Mucosa of stomach (tissue), 1 donor: ENCODE data around the gene NFATC2.

Source experiments
- H3K27me3 ChIP-seq: one replicate; pipeline ENCODE4 v1.7.0; 2013; ENCODE audit warnings: mild to moderate bottlenecking, low read length; ENCODE audit not compliant: control insufficient read depth, insufficient read depth
- H3K36me3 ChIP-seq: one replicate; pipeline ENCODE4 v1.7.0; 2013; ENCODE audit warnings: low read length; ENCODE audit not compliant: control insufficient read depth, insufficient read depth
- H3K4me1 ChIP-seq: one replicate; pipeline ENCODE4 v1.7.0; 2013; ENCODE audit warnings: mild to moderate bottlenecking, low read length; ENCODE audit not compliant: control insufficient read depth, insufficient read depth
- H3K4me3 ChIP-seq: one replicate; pipeline ENCODE4 v1.7.0; 2013; ENCODE audit warnings: low read length
- H3K9ac ChIP-seq: one replicate; pipeline ENCODE4 v1.7.0; 2013; ENCODE audit warnings: mild to moderate bottlenecking, low read length, moderate library complexity
- H3K9me3 ChIP-seq: one replicate; pipeline ENCODE4 v1.7.0; 2013; ENCODE audit warnings: mild to moderate bottlenecking, low read length, moderate library complexity; ENCODE audit not compliant: control insufficient read depth
- donor health status: Pancreatic carcinoma.

Gene NFATC2

GRCh38 chr20:51446230-51446629 lies 96.3 kb downstream of the NFATC2 start:
- H3K9me3 ChIP-seq, result no peaks in the 10 kb centered on the region
- H3K36me3 ChIP-seq, result no peaks in the 10 kb centered on the region
- no peaks in the 10 kb centered on the region for H3K27me3 ChIP-seq
- peaks cover 8% of the 10 kb centered on the region for H3K4me1 ChIP-seq
- H3K9ac ChIP-seq, result no peak overlapping the region
- H3K4me3 ChIP-seq, result no peak overlapping the region

- H3K9ac ChIP-seq, result no peak overlapping the region
- H3K4me3 ChIP-seq, result no peak overlapping the region
- H3K27me3 ChIP-seq, result no peaks in the 10 kb centered on the region
- no peaks in the 10 kb centered on the region for H3K36me3 ChIP-seq
- H3K9me3 ChIP-seq, result no peaks in the 10 kb centered on the region
- peaks cover 8% of the 10 kb centered on the region for H3K4me1 ChIP-seq
Measured at GRCh38 chr20:51445591-51445990, 96.9 kb downstream of the NFATC2 start.

GRCh38 chr20:51444922-51445438 lies 97.5 kb downstream of the NFATC2 start:
- no peaks in the 10 kb centered on the region for H3K36me3 ChIP-seq
- H3K9me3 ChIP-seq, result no peaks in the 10 kb centered on the region
- H3K4me1 ChIP-seq, result peaks cover 8% of the 10 kb centered on the region
- H3K4me3 ChIP-seq, result no peak overlapping the region
- H3K27me3 ChIP-seq, result no peaks in the 10 kb centered on the region
- H3K9ac ChIP-seq, result no peak overlapping the region

- no peak overlapping the region for H3K9ac ChIP-seq
Measured at GRCh38 chr20:51444467-51444866, 98.1 kb downstream of the NFATC2 start.

GRCh38 chr20:51442602-51443001 lies 99.9 kb downstream of the NFATC2 start:
- Histone ChIP-seq H3K9me3 (no peaks in the 10 kb centered on the region), H3K27me3 (no peaks in the 10 kb centered on the region), H3K9ac (no peak overlapping the region), H3K4me1 (peaks cover 5% of the 10 kb centered on the region), H3K36me3 (no peaks in the 10 kb centered on the region), H3K4me3 (no peak overlapping the region)

More at GRCh38 chr20:51444467-51444866, 98.1 kb downstream of the NFATC2 start:
- Histone ChIP-seq H3K4me1 (peaks cover 8% of the 10 kb centered on the region), H3K36me3 (no peaks in the 10 kb centered on the region), H3K27me3 (no peaks in the 10 kb centered on the region), H3K9me3 (no peaks in the 10 kb centered on the region), H3K4me3 (no peak overlapping the region)

- H3K4me3 ChIP-seq, result no peak overlapping the region
- no peaks in the 10 kb centered on the region for H3K36me3 ChIP-seq
- no peak overlapping the region for H3K9ac ChIP-seq
- H3K4me1 ChIP-seq, result no peaks in the 10 kb centered on the region
- no peaks in the 10 kb centered on the region for H3K27me3 ChIP-seq
- H3K9me3 ChIP-seq, result no peaks in the 10 kb centered on the region
Measured at GRCh38 chr20:51440589-51440988, 101.9 kb downstream of the NFATC2 start.

- no peaks in the 10 kb centered on the region for H3K27me3 ChIP-seq
- H3K9ac ChIP-seq, result no peak overlapping the region
- H3K9me3 ChIP-seq, result no peaks in the 10 kb centered on the region
- H3K4me3 ChIP-seq, result no peak overlapping the region
- H3K36me3 ChIP-seq, result no peaks in the 10 kb centered on the region
- H3K4me1 ChIP-seq, result no peaks in the 10 kb centered on the region
Measured at GRCh38 chr20:51439160-51439689, 103.3 kb downstream of the NFATC2 start.

GRCh38 chr20:51438136-51438535 lies 104.4 kb downstream of the NFATC2 start:
- Histone ChIP-seq H3K27me3 (no peaks in the 10 kb centered on the region), H3K4me3 (no peak overlapping the region), H3K36me3 (no peaks in the 10 kb centered on the region), H3K9ac (no peak overlapping the region), H3K9me3 (no peaks in the 10 kb centered on the region), H3K4me1 (no peaks in the 10 kb centered on the region)

GRCh38 chr20:51437182-51437924 lies 105.2 kb downstream of the NFATC2 start:
- Histone ChIP-seq H3K4me3 (no peak overlapping the region), H3K9ac (no peak overlapping the region), H3K36me3 (no peaks in the 10 kb centered on the region)

GRCh38 chr20:51434580-51435247 lies 107.8 kb downstream of the NFATC2 start:
- Histone ChIP-seq H3K9ac (no peak overlapping the region), H3K9me3 (no peaks in the 10 kb centered on the region), H3K36me3 (peaks cover 6% of the 10 kb centered on the region), H3K4me3 (no peak overlapping the region), H3K27me3 (no peaks in the 10 kb centered on the region), H3K4me1 (no peaks in the 10 kb centered on the region)

More at GRCh38 chr20:51437182-51437924, 105.2 kb downstream of the NFATC2 start:
- H3K9me3 ChIP-seq, result no peaks in the 10 kb centered on the region
- no peaks in the 10 kb centered on the region for H3K4me1 ChIP-seq
- no peaks in the 10 kb centered on the region for H3K27me3 ChIP-seq

GRCh38 chr20:51434026-51434425 lies 108.5 kb downstream of the NFATC2 start:
- H3K4me3 ChIP-seq, result no peak overlapping the region
- H3K4me1 ChIP-seq, result no peaks in the 10 kb centered on the region
- no peak overlapping the region for H3K9ac ChIP-seq
- no peaks in the 10 kb centered on the region for H3K9me3 ChIP-seq
- H3K36me3 ChIP-seq, result peaks cover 6% of the 10 kb centered on the region
- H3K27me3 ChIP-seq, result no peaks in the 10 kb centered on the region

GRCh38 chr20:51432875-51433274 lies 109.6 kb downstream of the NFATC2 start:
- H3K36me3 ChIP-seq, result peaks cover 6% of the 10 kb centered on the region
- H3K4me1 ChIP-seq, result peaks cover 8% of the 10 kb centered on the region
- no peak overlapping the region for H3K9ac ChIP-seq

More at GRCh38 chr20:51432875-51433274, 109.6 kb downstream of the NFATC2 start:
- Histone ChIP-seq H3K27me3 (no peaks in the 10 kb centered on the region), H3K9me3 (no peaks in the 10 kb centered on the region), H3K4me3 (no peak overlapping the region)
